Psoas muscle (tissue), 8 donors: Measurements from ENCODE around the gene NTSR2. TPM values are rescaled to one million over a fixed set of nuclear protein-coding genes. Genes with fewer than 3 reads are reported as not detected.

Source experiments
- ATAC-seq, 4 donors: fragments of 200-7000 bp; cut with Tn5 transposase; one replicate each; pipeline ENCODE4 v1.9.1; 2020; ENCODE audit warnings: moderate library complexity in 3 of 4, mild to moderate bottlenecking in 2 of 4
- DNase-seq, 2 donors: peaks; one replicate each; pipeline ENCODE4 v3.0.0-alpha.2; 2020
- H3K27ac ChIP-seq: fragments of 200-600 bp; one replicate; pipeline ENCODE4 v1.8.0; 2022
- H3K27me3 ChIP-seq, 3 donors: fragments of 200-600 bp in 1 of 3; one replicate each; pipeline versions ENCODE4 v1.6.1 to v1.8.0; 2013 to 2022; ENCODE audit warnings: low read length in 2 of 3, mild to moderate bottlenecking in 2 of 3, moderate library complexity in 1 of 3; ENCODE audit not compliant: insufficient read depth in 3 of 3
- H3K36me3 ChIP-seq, 2 donors: fragments of 200-600 bp in 1 of 2; one replicate each; pipeline versions ENCODE4 v1.6.1 to v1.8.0; 2013 to 2022; ENCODE audit warnings: low read depth in 1 of 2, mild to moderate bottlenecking in 1 of 2, moderate library complexity in 1 of 2; ENCODE audit not compliant: insufficient read depth in 1 of 2
- H3K4me1 ChIP-seq: fragments of 200-600 bp; one replicate; pipeline ENCODE4 v1.8.0; 2022
- H3K4me3 ChIP-seq: fragments of 200-600 bp; one replicate; pipeline ENCODE4 v1.8.0; 2022; ENCODE audit warnings: mild to moderate bottlenecking
- H3K9me3 ChIP-seq: fragments of 200-600 bp; one replicate; pipeline ENCODE4 v1.8.0; 2022
- WGBS, 3 donors: extraction: QIAGEN DNeasy Blood & Tissue Kit; methylation state at CpG; one replicate each; pipeline versions ENCODE4 v1.1.6 to v1.1.7; 2013; 5-methylcytosine and 5-hydroxymethylcytosine counted together
- intact Hi-C, 2 donors: fragments of 100-400 bp; cut with DNase I; formaldehyde crosslinking; loops; one replicate each; pipeline versions ENCODE4 v1.11.0 to v1.14.2; 2022
- polyA plus RNA-seq, 3 donors: library from polyadenylated mRNA; stranded (reverse); fragments of 200-250 nt; gene quantifications; one replicate each; pipeline ENCODE4 v1.2.3, GENCODE V29; 2013
- total RNA-seq, 4 donors: library from RNA; stranded (reverse); fragmentation: NEBNext Ultra II Directional in 2 of 4; extraction: Animal tissue kit (Norgen Biotek cat#: 25700) in 2 of 4; gene quantifications; one replicate each; pipeline versions ENCODE4 v1.2.1 to v1.2.4, GENCODE V29; 2021 to 2023
- TF ChIP-seq, protein P1 (sequence below): fragments of 200-600 bp; IDR thresholded peaks from one replicate; pipeline ENCODE4 v1.8.0; 2022; ENCODE audit warnings: antibody characterized with exemption
- donor health status: healthy with polysubstance abuse.
- donor health status: DM: no; HTN: no; CAD: no; lungs with moderate emphysema.
- donor health status: Bipolar disorder and iron deficiency.
- donor health status: healthy.
- donor health status: DM: yes; HTN: yes; CAD: no.
- donor health status: DM: no; HTN: no; CAD: no.
- donor health status: DM: no; HTN: no; CAD: no.
- donor health status: DM: yes; HTN: yes; CAD: no.

NTSR2 gene
- total and polyA plus RNA-seq, 7 donors: 0.18 to 0.97 (median 0.35) TPM; not detected in 1

GRCh38 chr2:11679486-11680181 is 9.6 kb upstream of the NTSR2 start:
- intact Hi-C loops: loop anchor here (5.0 to 10.0 kb wide), 3 partner anchors 82 to 205 kb away; no protein-coding TSS in a partner anchor
- Histone ChIP-seq H3K9me3 (no peaks in the 10 kb centered on the region), H3K4me3 (peak overlapping the region; percentile 55), H3K36me3 (no peaks in the 10 kb centered on the region), H3K27ac (peak overlapping the region; percentile 83), H3K4me1 (peaks cover 71% of the 10 kb centered on the region), H3K27me3 (no peaks in the 10 kb centered on the region)
- DNase-seq: no peak
- WGBS, 3 donors: 41 to 62% (median 48%) methylated on average over 13 of the region's 13 CpGs
- no peak for ATAC-seq
- TF ChIP-seq, protein P1, sequence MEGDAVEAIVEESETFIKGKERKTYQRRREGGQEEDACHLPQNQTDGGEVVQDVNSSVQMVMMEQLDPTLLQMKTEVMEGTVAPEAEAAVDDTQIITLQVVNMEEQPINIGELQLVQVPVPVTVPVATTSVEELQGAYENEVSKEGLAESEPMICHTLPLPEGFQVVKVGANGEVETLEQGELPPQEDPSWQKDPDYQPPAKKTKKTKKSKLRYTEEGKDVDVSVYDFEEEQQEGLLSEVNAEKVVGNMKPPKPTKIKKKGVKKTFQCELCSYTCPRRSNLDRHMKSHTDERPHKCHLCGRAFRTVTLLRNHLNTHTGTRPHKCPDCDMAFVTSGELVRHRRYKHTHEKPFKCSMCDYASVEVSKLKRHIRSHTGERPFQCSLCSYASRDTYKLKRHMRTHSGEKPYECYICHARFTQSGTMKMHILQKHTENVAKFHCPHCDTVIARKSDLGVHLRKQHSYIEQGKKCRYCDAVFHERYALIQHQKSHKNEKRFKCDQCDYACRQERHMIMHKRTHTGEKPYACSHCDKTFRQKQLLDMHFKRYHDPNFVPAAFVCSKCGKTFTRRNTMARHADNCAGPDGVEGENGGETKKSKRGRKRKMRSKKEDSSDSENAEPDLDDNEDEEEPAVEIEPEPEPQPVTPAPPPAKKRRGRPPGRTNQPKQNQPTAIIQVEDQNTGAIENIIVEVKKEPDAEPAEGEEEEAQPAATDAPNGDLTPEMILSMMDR: no peak

GRCh38 chr2:11679016-11679415 is 9.0 kb upstream of the NTSR2 start:
- WGBS, 3 donors: 59 to 79% (median 66%) methylated on average over 7 of the region's 7 CpGs
- Histone ChIP-seq H3K36me3 (no peaks in the 10 kb centered on the region), H3K4me1 (peaks cover 66% of the 10 kb centered on the region), H3K27me3 (no peaks in the 10 kb centered on the region), H3K9me3 (no peaks in the 10 kb centered on the region), H3K27ac (peak overlapping the region; percentile 83), H3K4me3 (peak overlapping the region; percentile 55)
- TF ChIP-seq, protein P1: no peak
- ATAC-seq (no peak), DNase-seq (no peak)
- intact Hi-C loops: no loop called here

GRCh38 chr2:11678306-11678960 is 8.4 kb upstream of the NTSR2 start:
- TF ChIP-seq, protein P1: no peak
- no peaks in the 10 kb centered on the region for H3K36me3 ChIP-seq
- no peaks in the 10 kb centered on the region for H3K9me3 ChIP-seq
- ATAC-seq: peak in 1 of 4 donors; percentile 44
- intact Hi-C loops: no loop called here
- DNase-seq: no peak
- peak overlapping the region; percentile 76 for H3K27ac ChIP-seq
- WGBS, 3 donors: 37 to 56% (median 44%) methylated on average over 14 of the region's 14 CpGs
- peaks cover 61% of the 10 kb centered on the region for H3K4me1 ChIP-seq
- H3K4me3 ChIP-seq: peak overlapping the region; percentile 55
- no peaks in the 10 kb centered on the region for H3K27me3 ChIP-seq

- peak overlapping the region; percentile 55 for H3K4me3 ChIP-seq
- no peaks in the 10 kb centered on the region for H3K36me3 ChIP-seq
- no peaks in the 10 kb centered on the region for H3K9me3 ChIP-seq
- 22 to 35% (median 26%) methylated on average over 27 of the region's 27 CpGs for WGBS, 3 donors
- peaks cover 53% of the 10 kb centered on the region for H3K4me1 ChIP-seq
- peak overlapping the region; percentile 76 for H3K27ac ChIP-seq
- TF ChIP-seq, protein P1: no peak
- peak; percentile 44 to 86 for DNase-seq
- intact Hi-C loops: no loop called here
- peak; percentile 56 to 75 (median 66) for ATAC-seq
- H3K27me3 ChIP-seq: no peaks in the 10 kb centered on the region
Measured at GRCh38 chr2:11677136-11678055, 7.4 kb upstream of the NTSR2 start.
